Endodermal cell (in vitro differentiated cells): ENCODE measurements around the gene MED13L. TPM values are rescaled to one million over a fixed set of nuclear protein-coding genes. Genes with fewer than 3 reads are reported as not detected.

ENCODE experiments used
- DNase-seq: peaks from one replicate; pipeline ENCODE4 v3.0.0-alpha.2; 2017
- H3K27ac ChIP-seq: 2 replicates; pipeline ENCODE4 v1.5.1; 2013; ENCODE audit warnings: mild to moderate bottlenecking, low read depth, low read length, moderate library complexity
- H3K27me3 ChIP-seq: 2 replicates; pipeline ENCODE4 v1.6.1; 2013; ENCODE audit warnings: mild to moderate bottlenecking, low read length, moderate library complexity; ENCODE audit not compliant: insufficient read depth, control insufficient read depth, poor library complexity, severe bottlenecking
- H3K36me3 ChIP-seq: 2 replicates; pipeline ENCODE4 v1.7.0; 2013; ENCODE audit warnings: mild to moderate bottlenecking, low read length, moderate library complexity; ENCODE audit not compliant: control insufficient read depth, insufficient read depth
- H3K4me1 ChIP-seq: one replicate; pipeline ENCODE4 v1.7.0; 2013; ENCODE audit warnings: low read length; ENCODE audit not compliant: control insufficient read depth, insufficient read depth
- H3K4me3 ChIP-seq: 2 replicates; pipeline ENCODE4 v1.5.1; 2013; ENCODE audit warnings: mild to moderate bottlenecking, low read length, moderate library complexity
- H3K9ac ChIP-seq: 2 replicates; pipeline ENCODE4 v1.6.1; 2013; ENCODE audit warnings: mild to moderate bottlenecking, low read length, moderate library complexity; ENCODE audit not compliant: poor library complexity, severe bottlenecking; ENCODE audit errors: extremely low read depth
- H3K9me3 ChIP-seq: 2 replicates; pipeline ENCODE4 v1.6.1; 2013; ENCODE audit warnings: mild to moderate bottlenecking, low read length, moderate library complexity; ENCODE audit not compliant: control insufficient read depth
- H3K27ac Mint-ChIP-seq: 2 replicates; pipeline ENCODE4 v1.8.0; 2020; ENCODE audit warnings: mixed read lengths
- H3K27me3 Mint-ChIP-seq: 2 replicates; pipeline ENCODE4 v1.8.0; 2021; ENCODE audit warnings: mild to moderate bottlenecking, mixed read lengths; ENCODE audit not compliant: insufficient read depth
- H3K36me3 Mint-ChIP-seq: 2 replicates; pipeline ENCODE4 v1.8.0; 2020; ENCODE audit warnings: low read depth, mixed read lengths
- H3K4me1 Mint-ChIP-seq: 2 replicates; pipeline ENCODE4 v1.8.0; 2020; ENCODE audit warnings: mixed read lengths
- H3K4me3 Mint-ChIP-seq: 2 replicates; pipeline ENCODE4 v1.8.0; 2020; ENCODE audit warnings: mild to moderate bottlenecking, moderate library complexity, mixed read lengths
- H3K9me3 Mint-ChIP-seq: 2 replicates; pipeline ENCODE4 v1.8.0; 2020; ENCODE audit warnings: mild to moderate bottlenecking, mixed read lengths
- WGBS, 2 experiments: methylation state at CpG; one replicate each; pipeline versions ENCODE4 v1.1.5 to v1.1.7; 2013; ENCODE audit warnings: missing lambda C conversion rate in 2 of 2, mixed read lengths in 1 of 2; ENCODE audit not compliant: insufficient coverage in 1 of 2, insufficient read length in 1 of 2; 5-methylcytosine and 5-hydroxymethylcytosine counted together
- total RNA-seq, 2 donors: library from RNA; stranded (reverse); fragmentation: NEBNext Ultra II Directional in 1 of 2; extraction: Animal tissue kit (Norgen Biotek cat#: 25700) in 1 of 2; gene quantifications; 2 replicates in 1 of 2; 3 replicates in 1 of 2; pipeline ENCODE4 v1.2.1, GENCODE V29; 2021
- TF ChIP-seq, protein P1 (sequence below): fragments of 200-600 bp; sonication (generic); conservative IDR thresholded peaks from 2 replicates; pipeline ENCODE4 v1.5.0; 2021; ENCODE audit warnings: antibody characterized with exemption, mild to moderate bottlenecking

Gene MED13L
- total RNA-seq, 2 donors from 2014 or later, result 101 to 111 TPM

DNA sequence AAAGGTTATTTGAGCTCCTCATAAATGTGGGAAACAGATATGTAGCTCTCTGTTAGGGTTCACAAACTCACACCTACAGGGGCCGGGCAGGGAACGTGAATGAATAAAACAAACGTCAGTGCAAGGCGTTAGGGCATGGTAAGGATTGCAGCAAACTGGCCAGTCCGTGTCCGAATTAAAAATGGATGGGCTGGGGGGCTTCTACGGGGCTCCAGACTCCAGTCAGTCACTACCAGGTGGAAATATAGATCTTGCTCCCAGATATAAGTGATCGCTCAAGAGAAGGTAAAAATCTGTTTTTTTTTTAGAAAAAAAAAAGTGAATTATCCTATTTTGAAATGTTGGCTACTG lies 333.1 kb downstream of the MED13L start:
- Mint-ChIP-seq H3K36me3 (no peaks in the 10 kb centered on the region), H3K4me1 (peaks cover 5% of the 10 kb centered on the region), H3K27me3 (no peaks in the 10 kb centered on the region), H3K4me3 (no peak overlapping the region), H3K9me3 (no peaks in the 10 kb centered on the region), H3K27ac (no peak overlapping the region)
- Histone ChIP-seq H3K27me3 (no peaks in the 10 kb centered on the region), H3K9ac (no peak overlapping the region), H3K36me3 (no peaks in the 10 kb centered on the region), H3K4me1 (no peaks in the 10 kb centered on the region), H3K4me3 (no peak overlapping the region), H3K27ac (no peak overlapping the region), H3K9me3 (no peaks in the 10 kb centered on the region)
- TF ChIP-seq, protein P1, sequence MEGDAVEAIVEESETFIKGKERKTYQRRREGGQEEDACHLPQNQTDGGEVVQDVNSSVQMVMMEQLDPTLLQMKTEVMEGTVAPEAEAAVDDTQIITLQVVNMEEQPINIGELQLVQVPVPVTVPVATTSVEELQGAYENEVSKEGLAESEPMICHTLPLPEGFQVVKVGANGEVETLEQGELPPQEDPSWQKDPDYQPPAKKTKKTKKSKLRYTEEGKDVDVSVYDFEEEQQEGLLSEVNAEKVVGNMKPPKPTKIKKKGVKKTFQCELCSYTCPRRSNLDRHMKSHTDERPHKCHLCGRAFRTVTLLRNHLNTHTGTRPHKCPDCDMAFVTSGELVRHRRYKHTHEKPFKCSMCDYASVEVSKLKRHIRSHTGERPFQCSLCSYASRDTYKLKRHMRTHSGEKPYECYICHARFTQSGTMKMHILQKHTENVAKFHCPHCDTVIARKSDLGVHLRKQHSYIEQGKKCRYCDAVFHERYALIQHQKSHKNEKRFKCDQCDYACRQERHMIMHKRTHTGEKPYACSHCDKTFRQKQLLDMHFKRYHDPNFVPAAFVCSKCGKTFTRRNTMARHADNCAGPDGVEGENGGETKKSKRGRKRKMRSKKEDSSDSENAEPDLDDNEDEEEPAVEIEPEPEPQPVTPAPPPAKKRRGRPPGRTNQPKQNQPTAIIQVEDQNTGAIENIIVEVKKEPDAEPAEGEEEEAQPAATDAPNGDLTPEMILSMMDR, result no peak
- DNase-seq, result peak; percentile 38
- 94 to 98% methylated on average over 6 to 8 of the region's 8 CpGs for WGBS, 2 experiments

DNA sequence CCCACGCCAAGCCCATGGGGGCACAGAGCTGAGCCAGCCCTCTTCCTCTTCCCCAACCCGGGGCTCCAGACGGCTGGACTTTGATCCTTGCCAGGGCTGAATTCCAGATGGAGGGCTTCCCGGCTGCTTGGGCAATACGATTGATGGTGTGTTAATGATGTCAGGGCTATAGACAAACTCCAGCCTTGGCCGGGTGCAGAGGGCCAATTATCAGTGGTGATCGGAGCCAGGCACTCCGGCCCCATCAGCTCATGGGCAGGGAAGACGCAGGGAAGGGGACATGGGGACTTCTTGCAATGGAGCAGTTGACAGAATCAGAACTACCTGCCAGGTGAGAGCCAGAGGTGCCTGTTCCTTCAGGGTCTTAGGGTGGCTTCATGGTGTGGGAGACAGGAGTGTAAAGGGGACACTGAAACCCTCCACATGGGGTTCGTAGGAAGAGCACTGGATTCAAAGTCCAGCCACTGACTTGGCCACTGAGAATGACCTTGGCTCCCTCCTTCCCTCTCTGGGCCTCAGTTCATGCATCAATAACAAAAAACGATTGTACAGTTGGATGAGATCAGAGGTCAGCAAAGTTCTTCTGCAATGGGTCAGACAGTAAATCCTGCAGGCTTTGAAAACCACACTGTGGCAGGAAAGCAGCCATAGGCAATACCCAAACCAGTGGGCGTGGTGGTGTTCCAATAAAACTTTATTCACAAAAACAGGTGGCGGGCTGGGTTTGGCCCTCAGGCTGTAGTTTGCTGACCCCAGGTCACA lies 333.7 kb downstream of the MED13L start:
- WGBS, 2 experiments, result 90% methylated on average over 8 to 13 of the region's 13 CpGs
- H3K27me3 ChIP-seq, result no peaks in the 10 kb centered on the region
- H3K9me3 Mint-ChIP-seq, result peaks cover 5% of the 10 kb centered on the region
- H3K4me3 ChIP-seq, result no peak overlapping the region
- H3K27ac ChIP-seq, result no peak overlapping the region
- H3K36me3 ChIP-seq, result no peaks in the 10 kb centered on the region
- H3K9me3 ChIP-seq, result peaks cover 5% of the 10 kb centered on the region
- TF ChIP-seq, protein P1, result no peak
- no peaks in the 10 kb centered on the region for H3K36me3 Mint-ChIP-seq
- H3K4me3 Mint-ChIP-seq, result no peak overlapping the region
- H3K4me1 ChIP-seq, result no peaks in the 10 kb centered on the region
- H3K4me1 Mint-ChIP-seq, result peaks cover 5% of the 10 kb centered on the region
- DNase-seq, result peak; percentile 42
- no peaks in the 10 kb centered on the region for H3K27me3 Mint-ChIP-seq
- H3K9ac ChIP-seq, result no peak overlapping the region
- H3K27ac Mint-ChIP-seq, result no peak overlapping the region

GRCh38 chr12:115943310-115943629 lies 334.2 kb downstream of the MED13L start:
- Histone ChIP-seq H3K4me1 (no peaks in the 10 kb centered on the region), H3K27ac (no peak overlapping the region), H3K9me3 (peaks cover 10% of the 10 kb centered on the region), H3K27me3 (no peaks in the 10 kb centered on the region), H3K36me3 (no peaks in the 10 kb centered on the region), H3K4me3 (no peak overlapping the region), H3K9ac (no peak overlapping the region)
- no peak overlapping the region for H3K4me3 Mint-ChIP-seq
- peak; percentile 27 for DNase-seq
- 87 to 89% methylated on average over 4 to 7 of the region's 7 CpGs for WGBS, 2 experiments
- H3K27me3 Mint-ChIP-seq, result no peaks in the 10 kb centered on the region
- H3K9me3 Mint-ChIP-seq, result peaks cover 10% of the 10 kb centered on the region
- H3K27ac Mint-ChIP-seq, result no peak overlapping the region
- peaks cover 1% of the 10 kb centered on the region for H3K4me1 Mint-ChIP-seq
- no peaks in the 10 kb centered on the region for H3K36me3 Mint-ChIP-seq
- TF ChIP-seq, protein P1, result no peak
